GM10847 (cell line): Measurements from ENCODE around the gene C1orf21.

Source experiments
- POLR2A ChIP-seq: IDR thresholded peaks from 2 replicates; pipeline ENCODE4 v1.6.1; 2011; ENCODE audit not compliant: insufficient read length; ENCODE audit errors: extremely low read depth

Gene C1orf21

DNA sequence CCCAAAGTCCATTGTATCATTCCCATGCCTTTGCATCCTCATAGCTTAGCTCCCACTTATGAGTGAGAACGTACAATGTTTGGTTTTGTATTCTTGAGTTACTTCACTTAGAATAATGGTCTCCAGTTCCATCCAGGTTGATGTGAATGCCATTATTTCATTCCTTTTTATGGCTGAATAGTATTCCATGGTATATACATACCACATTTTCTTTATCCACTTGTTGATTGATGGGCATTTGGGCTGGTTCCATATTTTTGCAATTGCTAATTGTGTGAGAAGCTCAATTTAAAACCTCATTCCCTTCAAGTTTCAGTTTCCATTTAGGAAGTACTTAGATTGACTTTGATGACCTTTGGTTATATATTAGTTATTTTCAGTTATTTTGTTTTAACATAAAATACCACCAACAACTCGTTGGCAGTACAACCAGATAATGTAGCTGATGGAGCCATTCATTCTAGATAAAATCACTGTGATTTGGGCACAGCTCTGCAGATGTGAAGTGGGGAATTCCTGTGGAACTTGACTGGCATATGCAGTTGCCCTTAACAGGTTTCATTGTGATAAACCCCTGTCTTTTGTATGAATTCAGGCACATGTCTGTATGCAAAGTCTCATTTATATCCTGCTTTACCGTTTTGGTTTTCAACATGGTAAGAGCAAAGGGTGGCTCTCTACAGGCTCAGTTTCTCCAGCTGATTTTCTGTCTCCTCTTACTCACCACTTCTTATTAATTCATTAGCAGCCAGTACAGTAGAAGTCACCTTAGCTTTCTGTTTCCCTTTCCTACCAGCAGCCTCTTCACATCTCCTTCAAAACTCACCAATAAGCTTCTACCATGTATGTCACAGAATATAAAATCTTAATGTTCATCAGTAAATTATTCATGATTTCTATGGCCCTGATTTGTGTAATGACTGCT lies 170.9 kb downstream of the C1orf21 start:
- TF ChIP-seq POLR2A: no peak

GRCh38 chr1:184558691-184559090 lies 171.9 kb downstream of the C1orf21 start:
- no peak for TF ChIP-seq POLR2A

DNA sequence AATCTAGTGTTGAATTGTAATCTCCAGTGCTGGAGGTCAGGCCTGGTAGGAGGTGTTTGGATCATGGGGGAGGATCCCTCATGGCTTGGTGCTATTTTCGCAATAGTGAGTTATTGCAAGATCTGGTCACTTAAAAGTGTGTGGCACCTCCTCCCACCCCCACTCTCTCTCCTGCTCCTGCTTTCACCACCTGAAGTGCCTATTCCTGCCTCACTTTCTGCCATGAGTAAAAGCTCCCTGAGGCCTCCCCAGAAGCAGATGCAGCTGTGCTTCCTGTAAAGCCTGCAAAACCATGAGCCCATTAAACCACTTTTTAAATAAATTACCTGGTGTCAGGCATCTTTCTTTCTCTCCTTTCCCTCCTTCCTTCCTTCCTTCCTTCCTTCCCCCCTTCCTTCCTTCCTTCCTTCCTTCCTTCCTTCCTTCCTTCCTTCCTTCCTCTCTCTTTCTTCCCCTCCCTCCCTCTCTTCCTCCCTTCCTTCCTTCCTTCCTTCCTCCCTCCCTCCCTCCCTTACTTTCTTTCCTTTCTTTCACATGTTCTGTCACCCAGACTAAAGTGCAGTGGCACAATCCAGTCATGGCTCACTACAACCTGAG lies 172.4 kb downstream of the C1orf21 start:
- no peak for TF ChIP-seq POLR2A

- no peak for TF ChIP-seq POLR2A
Measured at GRCh38 chr1:184562806-184563205, 176.0 kb downstream of the C1orf21 start.

GRCh38 chr1:184563308-184563707 lies 176.5 kb downstream of the C1orf21 start:
- TF ChIP-seq POLR2A: no peak

- no peak for TF ChIP-seq POLR2A
Measured at GRCh38 chr1:184567009-184567408, 180.2 kb downstream of the C1orf21 start.

DNA sequence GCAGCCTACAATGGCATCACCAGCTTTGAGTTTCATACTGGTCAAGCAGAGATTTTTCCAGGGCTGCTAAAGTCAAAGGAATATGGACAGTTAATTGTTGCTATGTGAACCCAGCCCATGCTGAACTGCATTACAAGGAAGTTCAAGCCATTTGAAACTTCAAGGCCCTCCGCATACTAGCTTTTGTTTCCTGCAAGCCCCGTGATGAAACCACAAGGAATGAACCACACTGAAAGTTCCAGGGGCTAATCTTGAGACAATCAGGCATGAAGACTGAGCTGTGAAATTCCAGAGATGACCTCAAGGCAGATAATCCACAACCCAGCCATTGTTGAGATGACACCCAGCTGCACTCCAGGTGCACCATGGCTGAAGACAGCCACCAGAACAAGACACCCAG lies 180.8 kb downstream of the C1orf21 start:
- no peak for TF ChIP-seq POLR2A

- TF ChIP-seq POLR2A: no peak
Measured at GRCh38 chr1:184568148-184568547, 181.3 kb downstream of the C1orf21 start.

GRCh38 chr1:184569106-184569505 lies 182.3 kb downstream of the C1orf21 start:
- no peak for TF ChIP-seq POLR2A

- no peak for TF ChIP-seq POLR2A
Measured at GRCh38 chr1:184574588-184574987, 187.8 kb downstream of the C1orf21 start.

- no peak for TF ChIP-seq POLR2A
Measured at GRCh38 chr1:184576822-184577221, 190.0 kb downstream of the C1orf21 start.

DNA sequence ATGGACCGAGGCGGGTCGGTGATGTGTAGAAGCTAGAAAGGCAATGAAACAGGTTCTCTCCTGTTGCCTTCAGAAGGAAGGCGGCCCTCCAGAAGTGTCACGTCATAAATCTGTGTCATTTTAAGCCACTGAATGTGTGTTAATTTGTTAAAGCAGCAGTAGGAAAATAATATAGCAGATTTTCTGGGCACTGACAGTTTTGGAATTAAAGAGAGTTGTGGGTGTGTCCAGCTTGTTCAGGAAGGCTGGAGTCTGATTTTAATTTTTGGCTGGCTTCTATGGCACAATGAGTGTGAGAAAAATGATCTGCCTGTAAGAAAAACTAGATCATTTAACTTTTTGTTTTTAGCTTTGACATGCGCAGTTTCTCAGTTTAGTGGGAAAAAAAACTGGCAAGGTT lies 190.5 kb downstream of the C1orf21 start:
- TF ChIP-seq POLR2A: no peak

GRCh38 chr1:184582411-184582810 lies 195.6 kb downstream of the C1orf21 start:
- no peak for TF ChIP-seq POLR2A

DNA sequence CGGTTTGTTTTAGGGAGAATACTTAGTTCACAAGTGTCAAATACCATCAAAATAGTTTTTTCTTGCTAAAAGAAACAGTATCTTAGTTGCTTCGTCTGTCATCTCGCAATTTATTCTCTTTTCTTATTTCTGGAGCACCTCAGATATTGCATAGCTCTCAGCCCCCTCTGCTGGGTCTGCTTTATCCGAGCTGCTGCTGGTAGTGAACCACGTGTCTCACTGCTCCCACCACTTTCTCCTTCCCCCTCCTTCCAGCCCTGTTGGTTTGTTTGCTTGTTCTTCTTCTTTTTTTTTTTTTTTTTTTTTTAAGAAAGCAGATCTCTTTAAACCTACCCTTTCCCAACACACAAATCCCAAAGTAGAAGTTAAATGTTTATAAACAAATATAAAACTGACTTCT lies 197.0 kb downstream of the C1orf21 start:
- TF ChIP-seq POLR2A: no peak

DNA sequence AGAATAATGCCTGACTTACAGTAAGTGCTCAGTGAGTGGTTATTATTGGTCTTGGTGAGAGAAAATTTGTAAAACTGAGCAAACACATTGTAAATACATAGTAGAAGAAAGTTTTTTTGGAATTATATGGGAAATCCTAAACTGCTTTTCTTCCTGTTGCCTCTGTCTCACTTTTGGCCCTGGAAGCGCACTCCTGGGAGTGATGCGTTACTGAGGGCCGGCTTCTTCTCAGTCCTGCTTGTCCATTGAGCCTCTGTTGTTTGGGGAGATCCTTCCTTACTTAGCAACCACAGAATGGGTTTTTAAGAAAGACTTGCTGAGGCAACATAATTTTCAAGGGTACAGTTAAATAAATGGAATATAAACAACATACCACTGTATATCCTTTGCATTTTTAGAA lies 201.9 kb downstream of the C1orf21 start:
- TF ChIP-seq POLR2A: no peak

DNA sequence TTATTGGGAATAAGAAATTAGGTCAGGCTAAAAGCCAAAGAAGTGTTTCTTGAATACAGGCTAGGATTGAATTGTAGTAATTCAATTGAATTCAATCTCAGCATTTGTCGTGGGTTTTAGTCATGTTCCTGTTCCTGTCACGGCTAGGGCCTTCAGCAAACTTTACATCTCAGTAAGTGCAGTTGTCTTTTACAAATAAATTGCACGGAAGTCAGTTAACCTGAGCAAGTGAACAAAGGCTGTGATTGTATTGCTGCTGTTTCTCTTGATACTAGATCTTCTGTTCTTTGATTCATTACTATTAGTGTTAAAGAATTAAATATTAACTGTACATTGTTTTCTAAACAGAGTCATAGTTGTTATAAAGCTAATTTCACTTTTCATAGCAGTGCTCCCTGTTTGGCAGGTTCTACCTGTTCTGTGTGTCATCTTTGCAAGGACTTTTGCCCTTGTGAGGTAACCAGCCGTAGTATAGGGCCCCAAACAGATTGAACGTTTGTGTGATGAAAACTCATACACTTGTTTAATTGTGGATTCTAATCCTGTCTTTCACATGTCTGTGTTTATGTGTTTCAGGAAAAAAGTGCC lies 203.4 kb downstream of the C1orf21 start:
- TF ChIP-seq POLR2A: no peak
